GM21360 (cell line): ENCODE data around the gene C1orf122.

Experiments
- ATAC-seq: cut with Tn5 transposase; IDR thresholded peaks from one replicate; pipeline ENCODE4 v1.9.1; 2021; ENCODE audit warnings: mild to moderate bottlenecking, moderate library complexity; ENCODE audit not compliant: unreplicated experiment

Gene C1orf122

DNA sequence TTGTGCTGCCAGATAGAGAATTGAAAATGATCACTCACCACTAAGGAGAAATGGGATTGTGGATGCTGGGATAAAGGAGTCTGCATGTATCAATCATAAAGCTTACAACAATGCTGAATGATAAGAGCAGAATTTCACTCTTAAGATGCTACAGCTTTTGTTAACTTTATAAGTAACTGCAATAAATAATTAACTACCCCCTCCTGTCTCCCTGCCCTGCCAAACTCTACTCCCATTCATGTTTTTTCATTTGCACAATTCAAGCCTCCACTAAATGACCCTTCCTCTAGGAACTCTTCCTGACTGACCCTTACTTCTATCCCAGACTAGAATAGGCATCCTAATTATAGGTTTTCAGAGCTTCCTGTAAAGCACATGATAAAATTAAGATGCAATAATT is 36.9 kb downstream of the C1orf122 start:
- no peak for ATAC-seq

DNA sequence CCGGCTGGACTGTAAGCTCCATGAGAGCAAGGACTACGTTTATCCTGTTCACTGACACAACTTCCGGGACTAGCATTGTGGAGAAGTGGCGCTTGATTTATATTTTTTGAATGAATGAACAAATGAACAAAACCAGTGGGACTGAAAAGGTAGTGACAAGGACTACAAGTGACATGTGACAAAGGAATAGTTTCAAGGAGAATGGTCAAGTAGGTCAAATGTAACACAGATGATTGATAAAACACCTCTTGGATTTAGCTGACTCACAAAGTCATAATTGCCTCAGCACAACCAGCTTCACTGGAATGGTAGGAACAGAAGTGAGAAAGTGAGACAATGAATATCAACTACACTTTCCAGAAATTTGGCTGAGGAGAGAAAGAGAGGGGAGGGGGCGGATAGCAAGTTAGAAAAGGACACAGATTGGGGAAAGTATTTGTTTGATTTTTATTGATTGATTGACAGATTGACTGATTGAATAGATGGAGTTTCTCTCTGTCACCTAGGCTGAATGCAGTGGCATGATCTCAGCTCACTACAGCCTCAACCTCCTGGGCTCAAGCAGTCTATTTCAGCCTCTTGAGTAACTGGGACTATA is 37.6 kb downstream of the C1orf122 start:
- ATAC-seq = no peak

DNA sequence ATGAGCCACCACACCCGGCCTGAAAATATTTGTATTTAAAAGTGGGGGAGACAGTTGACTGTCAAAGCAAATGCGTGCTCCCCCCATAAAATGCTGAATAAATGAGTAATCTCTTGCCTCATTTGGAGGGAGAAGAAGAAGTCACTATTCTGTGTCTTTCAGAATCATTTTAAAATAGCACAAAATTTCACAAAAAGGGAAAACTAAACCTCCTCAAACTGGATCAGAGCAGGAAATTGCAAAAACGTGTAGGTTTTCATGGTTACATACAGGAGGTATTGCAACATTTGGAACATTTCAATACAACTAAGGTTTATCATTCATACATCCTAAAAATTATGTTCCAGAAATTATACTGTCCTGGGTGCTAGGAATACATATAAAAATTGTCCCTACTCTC is 38.2 kb downstream of the C1orf122 start:
- ATAC-seq = no peak

DNA sequence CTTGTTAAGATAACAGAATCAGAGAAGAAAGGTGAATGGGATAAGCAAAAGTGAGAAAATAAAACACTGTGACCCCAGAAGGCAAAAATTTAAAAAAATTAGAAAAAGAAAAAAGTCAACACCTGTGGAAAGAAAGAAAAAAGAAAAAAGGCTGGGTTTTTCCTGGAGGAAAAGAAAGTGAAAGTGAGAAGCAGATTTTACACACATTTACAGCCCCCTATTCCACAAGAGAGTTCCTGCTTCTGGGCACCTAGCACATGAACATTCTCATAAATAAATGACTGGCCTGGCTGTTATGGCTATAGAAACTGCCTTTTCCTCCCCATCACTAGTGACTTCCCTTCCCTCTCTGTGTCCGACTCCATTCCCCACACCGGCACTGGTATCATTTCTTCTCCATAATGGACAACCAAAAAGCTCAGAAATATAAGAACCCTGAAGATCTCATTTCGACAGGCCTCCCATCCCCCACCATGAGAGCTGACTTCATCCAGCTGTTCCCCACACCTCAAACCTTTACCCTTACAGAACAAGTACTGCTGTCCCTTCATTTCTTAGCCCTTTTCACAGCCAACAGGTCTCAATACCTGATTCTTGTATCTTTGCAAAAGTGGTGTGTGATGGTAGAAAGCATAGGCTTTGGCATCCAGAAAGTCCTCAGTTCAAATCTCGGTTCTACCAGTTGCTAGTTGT is 39.2 kb downstream of the C1orf122 start:
- ATAC-seq = no peak

DNA sequence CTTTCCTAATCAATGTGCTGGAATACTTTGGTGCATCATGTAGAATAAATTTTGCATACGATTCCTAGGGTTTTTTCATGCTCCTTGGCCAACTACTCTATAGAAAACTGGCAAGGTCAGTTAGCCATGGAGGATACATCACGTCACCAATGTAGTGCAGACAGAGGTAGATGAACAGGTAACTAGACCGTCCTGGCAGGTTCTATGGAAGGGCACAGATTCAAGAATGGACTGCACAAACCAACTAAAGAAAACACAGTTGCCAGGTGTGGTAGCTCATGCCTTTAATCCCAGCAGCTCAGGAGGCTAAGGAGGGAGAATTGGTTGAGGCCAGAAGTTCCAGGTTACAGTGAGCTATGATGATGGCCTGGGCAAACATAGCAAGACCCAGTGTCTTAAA is 41.9 kb downstream of the C1orf122 start:
- no peak for ATAC-seq

DNA sequence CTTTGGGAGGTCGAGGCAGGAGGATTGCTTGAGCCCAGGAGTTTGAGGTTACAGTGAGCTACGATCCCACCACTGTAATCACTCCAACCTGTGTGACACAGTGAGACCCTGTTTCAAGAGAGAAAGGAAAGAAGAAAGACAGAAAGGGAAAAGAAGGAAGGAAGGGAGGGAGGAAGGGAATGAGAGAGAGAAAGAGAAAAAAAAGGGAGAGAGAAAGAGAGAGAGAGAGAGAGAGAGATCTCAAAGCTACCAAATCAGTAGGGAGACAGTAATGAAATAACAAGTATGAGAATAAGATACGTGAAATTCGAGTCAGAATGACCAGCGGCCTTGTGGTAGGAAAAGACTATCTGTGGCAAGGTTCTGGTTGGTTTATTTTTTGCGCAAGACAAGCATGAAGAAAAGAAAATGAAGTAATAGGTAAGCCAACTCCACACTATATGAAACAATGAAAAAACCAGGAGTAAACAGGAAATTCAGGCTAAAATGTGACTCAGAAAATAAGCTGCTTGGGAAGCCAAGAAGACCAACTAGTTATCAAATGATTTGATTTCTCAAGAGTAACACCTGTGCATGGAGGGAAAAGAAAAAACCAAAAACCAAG is 42.9 kb downstream of the C1orf122 start:
- no peak for ATAC-seq

DNA sequence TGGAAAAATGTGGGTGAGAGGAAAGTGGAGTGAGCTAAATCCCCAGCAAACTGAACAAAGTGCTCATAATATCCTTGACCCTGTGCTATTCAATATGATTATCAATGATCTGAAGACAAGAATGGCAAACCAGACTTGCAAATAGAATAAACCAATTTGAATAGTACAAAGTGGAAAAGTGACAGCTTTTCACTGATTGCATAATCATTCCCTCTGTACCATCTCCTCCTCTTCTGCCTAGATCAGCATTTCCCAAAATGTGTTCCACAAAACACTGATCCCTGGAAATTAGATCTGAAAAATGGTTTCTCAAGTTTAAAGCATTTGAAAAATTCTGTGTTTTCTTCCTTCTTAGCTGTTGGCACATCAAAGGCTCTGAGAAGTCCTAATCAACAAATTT is 43.7 kb downstream of the C1orf122 start:
- no peak for ATAC-seq

DNA sequence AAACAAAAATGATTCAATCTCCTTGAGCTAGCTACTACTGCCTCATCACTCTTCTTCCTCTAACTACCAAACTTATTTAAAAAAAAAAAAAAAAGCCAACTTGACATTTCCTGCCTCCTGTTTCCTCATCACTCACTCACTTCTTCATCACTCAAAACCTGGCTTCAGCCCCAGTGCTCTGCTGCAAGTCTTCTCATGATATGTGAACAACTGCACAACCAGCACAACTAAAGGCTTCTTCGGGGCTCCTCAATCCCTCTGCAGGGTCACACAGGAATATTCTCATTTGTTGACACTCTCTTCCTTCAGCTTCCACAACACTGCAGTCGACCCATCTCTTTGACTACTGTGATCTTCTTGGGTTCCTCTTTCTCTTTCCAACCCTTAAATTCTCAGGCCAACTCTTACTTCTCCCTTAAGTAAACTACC is 44.2 kb downstream of the C1orf122 start:
- no peak for ATAC-seq

DNA sequence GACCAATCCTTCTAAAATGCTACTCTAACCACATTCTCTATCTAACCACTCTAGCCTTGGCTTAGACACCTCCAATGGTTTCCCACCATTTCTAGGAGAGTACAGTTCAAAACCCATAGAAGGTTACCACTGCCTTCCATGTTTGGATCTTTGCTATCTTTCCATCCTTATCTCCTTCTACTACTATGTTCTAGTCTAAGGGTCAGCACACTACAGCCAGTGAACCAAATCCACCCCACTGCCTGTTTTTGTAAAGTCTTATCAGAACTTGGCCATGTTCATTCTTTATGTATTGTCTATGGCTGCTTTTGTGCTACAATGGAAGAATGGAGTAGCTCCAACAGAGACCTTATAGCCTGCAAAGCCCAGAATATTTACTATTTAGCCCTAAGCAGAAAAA is 45.6 kb downstream of the C1orf122 start:
- no peak for ATAC-seq

DNA sequence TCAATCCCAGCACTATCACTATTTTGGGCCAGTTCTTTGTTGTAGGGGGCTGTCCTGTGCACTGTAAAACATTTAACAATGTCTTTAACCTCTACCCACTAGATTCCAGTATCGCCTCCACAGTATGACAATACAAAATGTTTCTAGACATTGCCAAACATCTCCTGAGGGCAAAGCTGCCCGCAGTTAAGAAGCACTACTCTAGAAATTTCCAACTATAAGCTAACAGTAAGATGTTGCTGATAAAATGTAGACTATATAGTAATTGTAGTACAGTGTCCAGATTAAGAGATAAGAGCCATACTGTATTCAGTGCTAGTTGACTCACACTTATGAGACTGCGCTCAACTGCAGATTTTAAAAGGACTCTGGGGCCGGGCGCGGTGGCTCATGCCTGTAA is 46.8 kb downstream of the C1orf122 start:
- no peak for ATAC-seq
